Fibroblast of lung (primary cell): ENCODE measurements around the gene FRMD4A. TPM values are rescaled to one million over a fixed set of nuclear protein-coding genes. Genes with fewer than 3 reads are reported as not detected.

Experiments
- DNase-seq, 2 donors: peaks; one replicate each; pipeline versions ENCODE4 v3.0.0 to v3.0.0-alpha.2; 2010; ENCODE audit warnings: low read depth in 2 of 2
- H2AFZ ChIP-seq: 2 replicates; pipeline ENCODE4 v1.5.1; 2012; ENCODE audit warnings: low read length, control low read depth, inconsistent platforms
- H3K27ac ChIP-seq: 2 replicates; pipeline ENCODE4 v1.5.1; 2011; ENCODE audit warnings: low read length, control low read depth; ENCODE audit not compliant: insufficient read depth
- H3K27me3 ChIP-seq: 2 replicates; pipeline ENCODE4 v1.5.1; 2011; ENCODE audit warnings: mild to moderate bottlenecking, low read length; ENCODE audit not compliant: control insufficient read depth, insufficient read depth
- H3K36me3 ChIP-seq: 2 replicates; pipeline ENCODE4 v1.5.1; 2011; ENCODE audit warnings: low read length; ENCODE audit not compliant: control insufficient read depth, insufficient read depth
- H3K4me1 ChIP-seq: 2 replicates; pipeline ENCODE4 v1.5.1; 2011; ENCODE audit warnings: low read length; ENCODE audit not compliant: control insufficient read depth, insufficient read depth; ENCODE audit errors: extremely low read depth
- H3K4me2 ChIP-seq: 2 replicates; pipeline ENCODE4 v1.5.1; 2011; ENCODE audit warnings: low read length, control low read depth; ENCODE audit not compliant: insufficient read depth; ENCODE audit errors: extremely low read depth
- H3K4me3 ChIP-seq, 4 experiments: fragments of 200-600 bp in 1 of 4; sonication (generic) in 1 of 4; replicated peaks in 1 of 4; 2 replicates each; pipeline ENCODE4 v1.5.1; 2011 to 2016; ENCODE audit warnings: low read length in 4 of 4, low read depth in 3 of 4, mild to moderate bottlenecking in 3 of 4, control low read depth in 2 of 4, inconsistent platforms in 1 of 4, mixed read lengths in 1 of 4; ENCODE audit not compliant: insufficient read depth in 1 of 4; ENCODE audit errors: control extremely low read depth in 1 of 4
- H3K79me2 ChIP-seq: 2 replicates; pipeline ENCODE4 v1.5.1; 2012; ENCODE audit warnings: mild to moderate bottlenecking, low read length, inconsistent platforms; ENCODE audit not compliant: control insufficient read depth, insufficient read depth
- H3K9ac ChIP-seq: 2 replicates; pipeline ENCODE4 v1.5.1; 2011; ENCODE audit warnings: mild to moderate bottlenecking, low read length, control low read depth; ENCODE audit not compliant: insufficient read depth
- H3K9me3 ChIP-seq: 2 replicates; pipeline ENCODE4 v1.5.1; 2012; ENCODE audit warnings: low read depth, low read length; ENCODE audit not compliant: control insufficient read depth, insufficient read depth
- H4K20me1 ChIP-seq: 2 replicates; pipeline ENCODE4 v1.5.1; 2011; ENCODE audit warnings: low read length; ENCODE audit not compliant: control insufficient read depth, insufficient read depth; ENCODE audit errors: extremely low read depth
- EZH2 ChIP-seq: IDR thresholded peaks from 2 replicates; pipeline ENCODE4 v1.5.1; 2012; ENCODE audit warnings: low read length, control low read depth, mild to moderate bottlenecking; ENCODE audit errors: missing control alignments
- polyA plus RNA-seq, 2 donors: library from polyadenylated mRNA; depleted of rRNA in 1 of 2; stranded (reverse) in 1 of 2; unstranded in 1 of 2; fragments of >200 nt; gene quantifications; 2 replicates each; pipeline ENCODE4 v1.2.1, GENCODE V29; 2011 to 2012; ENCODE audit warnings: missing spikeins in 1 of 2
- total RNA-seq: library from RNA; depleted of rRNA; stranded (reverse); fragments of >200 nt; gene quantifications from 2 replicates; pipeline ENCODE4 v1.2.1, GENCODE V29; 2014
- TF ChIP-seq, protein P1 (sequence below), 2 donors: IDR thresholded peaks in 1 of 2; conservative IDR thresholded peaks in 1 of 2; 1 replicate in 1 of 2; 2 replicates in 1 of 2; pipeline ENCODE4 v1.5.1; 2011 to 2012; ENCODE audit warnings: low read length in 2 of 2, control low read depth in 1 of 2, inconsistent platforms in 1 of 2, low read depth in 1 of 2, mild to moderate bottlenecking in 1 of 2

Gene FRMD4A
- total and polyA plus RNA-seq, 2 donors (not counting 1 experiment from before 2014, with no cell fraction given): 26.9 to 63.6 TPM

DNA sequence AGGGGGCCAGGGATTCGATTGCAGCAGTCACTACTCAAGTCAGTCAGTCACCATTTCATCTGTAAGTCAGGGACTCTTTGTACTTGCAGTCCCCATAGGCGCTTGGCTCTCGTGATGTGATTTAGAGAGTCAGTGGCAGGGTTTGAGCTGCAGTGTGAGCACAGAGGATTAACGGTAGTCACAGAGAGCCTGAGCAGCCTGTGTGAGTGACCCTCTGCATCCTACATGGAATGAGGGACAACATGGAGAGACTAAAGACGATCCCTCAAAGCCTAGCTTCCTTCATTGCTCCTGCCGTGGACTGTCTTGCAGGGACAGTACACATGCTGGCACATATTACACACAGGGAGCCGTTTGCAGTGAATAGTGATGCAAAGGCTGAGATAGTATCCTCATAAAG lies 687.7 kb downstream of the FRMD4A start:
- peaks cover 12% of the 10 kb centered on the region for H3K36me3 ChIP-seq
- no peaks in the 10 kb centered on the region for H3K9me3 ChIP-seq
- no peak overlapping the region for H3K4me3 ChIP-seq
- no peaks in the 10 kb centered on the region for H3K27me3 ChIP-seq
- no peak overlapping the region for H3K9ac ChIP-seq
- DNase-seq: no peak
- no peak overlapping the region for H2AFZ ChIP-seq
- H3K27ac ChIP-seq: no peak overlapping the region
- no peak overlapping the region for H3K4me2 ChIP-seq
- H4K20me1 ChIP-seq: no peaks in the 10 kb centered on the region
- H3K4me1 ChIP-seq: no peaks in the 10 kb centered on the region
- TF ChIP-seq, protein P1, sequence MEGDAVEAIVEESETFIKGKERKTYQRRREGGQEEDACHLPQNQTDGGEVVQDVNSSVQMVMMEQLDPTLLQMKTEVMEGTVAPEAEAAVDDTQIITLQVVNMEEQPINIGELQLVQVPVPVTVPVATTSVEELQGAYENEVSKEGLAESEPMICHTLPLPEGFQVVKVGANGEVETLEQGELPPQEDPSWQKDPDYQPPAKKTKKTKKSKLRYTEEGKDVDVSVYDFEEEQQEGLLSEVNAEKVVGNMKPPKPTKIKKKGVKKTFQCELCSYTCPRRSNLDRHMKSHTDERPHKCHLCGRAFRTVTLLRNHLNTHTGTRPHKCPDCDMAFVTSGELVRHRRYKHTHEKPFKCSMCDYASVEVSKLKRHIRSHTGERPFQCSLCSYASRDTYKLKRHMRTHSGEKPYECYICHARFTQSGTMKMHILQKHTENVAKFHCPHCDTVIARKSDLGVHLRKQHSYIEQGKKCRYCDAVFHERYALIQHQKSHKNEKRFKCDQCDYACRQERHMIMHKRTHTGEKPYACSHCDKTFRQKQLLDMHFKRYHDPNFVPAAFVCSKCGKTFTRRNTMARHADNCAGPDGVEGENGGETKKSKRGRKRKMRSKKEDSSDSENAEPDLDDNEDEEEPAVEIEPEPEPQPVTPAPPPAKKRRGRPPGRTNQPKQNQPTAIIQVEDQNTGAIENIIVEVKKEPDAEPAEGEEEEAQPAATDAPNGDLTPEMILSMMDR (conservative IDR thresholded peaks at IDR 0.05 in 1 of 2, IDR thresholded peaks at IDR 0.05 in 1 of 2; ENCODE audit: low read depth in 1 of 2, low read length in 2 of 2): no peak
- TF ChIP-seq EZH2: no peak
- no peaks in the 10 kb centered on the region for H3K79me2 ChIP-seq

- H4K20me1 ChIP-seq: no peaks in the 10 kb centered on the region
- H3K9ac ChIP-seq: no peak overlapping the region
- no peaks in the 10 kb centered on the region for H3K4me1 ChIP-seq
- H3K27ac ChIP-seq: no peak overlapping the region
- peaks cover 11% of the 10 kb centered on the region for H3K36me3 ChIP-seq
- no peak overlapping the region for H2AFZ ChIP-seq
- no peak for DNase-seq
- H3K4me3 ChIP-seq: no peak overlapping the region
- H3K79me2 ChIP-seq: no peaks in the 10 kb centered on the region
- TF ChIP-seq, protein P1 (conservative IDR thresholded peaks at IDR 0.05 in 1 of 2, IDR thresholded peaks at IDR 0.05 in 1 of 2; ENCODE audit: low read depth in 1 of 2, low read length in 2 of 2): no peak
- no peaks in the 10 kb centered on the region for H3K9me3 ChIP-seq
- no peak overlapping the region for H3K4me2 ChIP-seq
- no peaks in the 10 kb centered on the region for H3K27me3 ChIP-seq
Measured at GRCh38 chr10:13642293-13642692, 688.4 kb downstream of the FRMD4A start.

- no peak overlapping the region for H3K4me3 ChIP-seq
- no peaks in the 10 kb centered on the region for H3K79me2 ChIP-seq
- H3K4me1 ChIP-seq: peaks cover 7% of the 10 kb centered on the region
- H3K36me3 ChIP-seq: no peaks in the 10 kb centered on the region
- H3K27me3 ChIP-seq: no peaks in the 10 kb centered on the region
- no peak overlapping the region for H3K4me2 ChIP-seq
- no peak overlapping the region for H3K27ac ChIP-seq
- no peaks in the 10 kb centered on the region for H3K9me3 ChIP-seq
- H3K9ac ChIP-seq: no peak overlapping the region
- TF ChIP-seq, protein P1 (conservative IDR thresholded peaks at IDR 0.05 in 1 of 2, IDR thresholded peaks at IDR 0.05 in 1 of 2; ENCODE audit: low read depth in 1 of 2, low read length in 2 of 2): no peak
- no peak for TF ChIP-seq EZH2
- DNase-seq: no peak
- H2AFZ ChIP-seq: no peak overlapping the region
- H4K20me1 ChIP-seq: no peaks in the 10 kb centered on the region
Measured at GRCh38 chr10:13637894-13638293, 692.8 kb downstream of the FRMD4A start.
